HEK293 (cell line): ENCODE results near the gene TEPSIN.

ENCODE experiments used
- CTCF ChIA-PET: fragments of 350-600 bp; formaldehyde crosslinking; extraction: SDS; loops from one replicate; lab custom pipeline; 2021; ENCODE audit warnings: antibody characterized with exemption; lab: Yijun Ruan, JAX
- POLR2A ChIA-PET: fragments of 300-600 bp; formaldehyde crosslinking; extraction: SDS; loops from one replicate; lab custom pipeline; 2020; ENCODE audit warnings: antibody characterized with exemption, inconsistent platforms; lab: Yijun Ruan, JAX
- H3K27ac ChIP-seq: fragments of 200-500 bp; sonication (Bioruptor generic); 2 replicates; pipeline ENCODE4 v1.5.1; 2014; ENCODE audit warnings: low read depth, low read length, control low read depth, inconsistent platforms; ENCODE audit errors: extremely low read depth
- H3K36me3 ChIP-seq, 2 experiments: fragments of 200-500 bp in 1 of 2; sonication (Bioruptor generic) in 1 of 2; 1 replicate in 1 of 2; 2 replicates in 1 of 2; pipeline ENCODE4 v1.5.1; 2014 to 2017; ENCODE audit warnings: inconsistent platforms in 2 of 2, low read length in 2 of 2; ENCODE audit not compliant: control insufficient read depth in 2 of 2, insufficient read depth in 1 of 2
- H3K4me1 ChIP-seq: fragments of 200-500 bp; sonication (Bioruptor generic); 2 replicates; pipeline ENCODE4 v1.5.1; 2014; ENCODE audit warnings: mild to moderate bottlenecking, low read length, inconsistent platforms; ENCODE audit not compliant: control insufficient read depth, insufficient read depth
- H3K4me3 ChIP-seq: 2 replicates; pipeline ENCODE4 v1.5.1; 2011; ENCODE audit warnings: low read depth, mild to moderate bottlenecking, control low read depth, low read length, moderate library complexity
- H3K9me3 ChIP-seq: fragments of 200-500 bp; sonication (Bioruptor generic); 2 replicates; pipeline ENCODE4 v1.5.1; 2014; ENCODE audit warnings: low read depth, low read length, inconsistent platforms; ENCODE audit not compliant: control insufficient read depth, insufficient read depth
- EGR2 ChIP-seq: fragments of 450-650 bp; formaldehyde crosslinking; IDR thresholded peaks from 2 replicates; pipeline ENCODE4 v1.5.1; 2016; ENCODE audit warnings: low read depth, missing biosample characterization, missing genetic modification characterization
- HOXC10 ChIP-seq: sonication (generic); formaldehyde crosslinking; IDR thresholded peaks from 2 replicates; pipeline ENCODE4 v1.8.1; 2023; ENCODE audit warnings: mild to moderate bottlenecking, missing genetic modification reagents
- KLF1 ChIP-seq: fragments of 450-650 bp; formaldehyde crosslinking; IDR thresholded peaks from 2 replicates; pipeline ENCODE4 v1.5.1; 2016; ENCODE audit warnings: missing biosample characterization, missing genetic modification characterization
- KLF9 ChIP-seq: fragments of 450-650 bp; formaldehyde crosslinking; IDR thresholded peaks from 2 replicates; pipeline ENCODE4 v1.5.1; 2016; ENCODE audit warnings: missing biosample characterization, missing genetic modification characterization, low read depth
- SCRT2 ChIP-seq: fragments of 450-650 bp; formaldehyde crosslinking; IDR thresholded peaks from 2 replicates; pipeline ENCODE4 v1.5.1; 2016; ENCODE audit warnings: missing biosample characterization, missing genetic modification characterization
- YY2 ChIP-seq: fragments of 450-650 bp; formaldehyde crosslinking; IDR thresholded peaks from 2 replicates; pipeline ENCODE4 v1.5.1; 2016; ENCODE audit warnings: missing biosample characterization, missing genetic modification characterization
- ZBTB20 ChIP-seq: fragments of 450-650 bp; formaldehyde crosslinking; IDR thresholded peaks from 2 replicates; pipeline ENCODE4 v1.5.1; 2016; ENCODE audit warnings: missing biosample characterization, missing genetic modification characterization
- ZFP41 ChIP-seq: fragments of 450-650 bp; formaldehyde crosslinking; IDR thresholded peaks from 2 replicates; pipeline ENCODE4 v1.5.1; 2016; ENCODE audit warnings: missing biosample characterization, missing genetic modification characterization, borderline replicate concordance
- ZNF302 ChIP-seq: fragments of 450-650 bp; formaldehyde crosslinking; IDR thresholded peaks from 2 replicates; pipeline ENCODE4 v1.5.1; 2016; ENCODE audit warnings: missing biosample characterization, missing genetic modification characterization, low read depth
- ZNF335 ChIP-seq: fragments of 450-650 bp; formaldehyde crosslinking; conservative IDR thresholded peaks from 2 replicates; pipeline ENCODE4 v1.5.1; 2016; ENCODE audit warnings: missing biosample characterization, missing genetic modification characterization
- ZNF366 ChIP-seq: fragments of 450-650 bp; formaldehyde crosslinking; conservative IDR thresholded peaks from 2 replicates; pipeline ENCODE4 v1.5.1; 2016; ENCODE audit warnings: missing biosample characterization, missing genetic modification characterization
- ZNF600 ChIP-seq: fragments of 450-650 bp; formaldehyde crosslinking; IDR thresholded peaks from 2 replicates; pipeline ENCODE4 v1.5.1; 2016; ENCODE audit warnings: missing biosample characterization, missing genetic modification characterization
- ZNF610 ChIP-seq: fragments of 450-650 bp; formaldehyde crosslinking; IDR thresholded peaks from 2 replicates; pipeline ENCODE4 v1.5.1; 2016; ENCODE audit warnings: missing biosample characterization, missing genetic modification characterization, borderline replicate concordance
- ZNF747 ChIP-seq: fragments of 450-650 bp; formaldehyde crosslinking; IDR thresholded peaks from 2 replicates; pipeline ENCODE4 v1.5.1; 2016; ENCODE audit warnings: missing biosample characterization, missing genetic modification characterization
- ZNF76 ChIP-seq: fragments of 450-650 bp; formaldehyde crosslinking; IDR thresholded peaks from 2 replicates; pipeline ENCODE4; 2016; ENCODE audit warnings: low read depth, missing biosample characterization, missing genetic modification characterization, borderline replicate concordance
- ZNF791 ChIP-seq: fragments of 450-650 bp; formaldehyde crosslinking; IDR thresholded peaks from 2 replicates; pipeline ENCODE4 v1.5.1; 2016; ENCODE audit warnings: missing biosample characterization, missing genetic modification characterization
- ZXDB ChIP-seq: fragments of 450-650 bp; formaldehyde crosslinking; IDR thresholded peaks from 2 replicates; pipeline ENCODE4 v1.5.1; 2016; ENCODE audit warnings: missing biosample characterization, missing genetic modification characterization
- TF ChIP-seq, protein P1 (sequence below): fragments of 450-650 bp; formaldehyde crosslinking; IDR thresholded peaks from 2 replicates; pipeline ENCODE4 v1.5.1; 2017; ENCODE audit warnings: missing biosample characterization, missing genetic modification characterization
- TF ChIP-seq, protein P2 (sequence below): fragments of 450-650 bp; formaldehyde crosslinking; IDR thresholded peaks from 2 replicates; pipeline ENCODE4 v1.5.1; 2017; ENCODE audit warnings: missing biosample characterization, missing genetic modification characterization

Gene TEPSIN

DNA sequence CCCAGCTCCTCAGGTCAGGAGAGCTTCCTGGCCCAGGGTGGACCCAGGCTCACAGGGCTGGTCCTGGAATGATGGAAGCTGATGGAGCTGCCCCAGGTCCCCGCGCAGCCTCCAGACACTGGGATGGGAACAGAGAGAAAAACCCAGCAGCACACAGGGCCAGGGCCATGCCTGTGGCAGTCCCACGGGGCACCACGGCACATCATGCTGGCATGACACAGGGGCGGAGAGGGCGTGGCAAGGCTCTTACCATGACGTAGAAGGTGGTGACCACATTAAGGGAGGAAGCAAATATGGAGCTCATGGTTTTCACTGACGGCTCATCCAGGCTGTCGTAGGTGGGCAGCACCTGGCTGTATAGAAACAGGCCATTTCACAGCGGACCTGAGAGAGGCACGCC is 37.9 kb upstream of the TEPSIN start:
- CTCF ChIA-PET, result interaction anchor here (0.6 to 2.1 kb wide), 2 partner anchors 15 to 108 kb away, joined by 3 to 12 read pairs; no protein-coding TSS in a partner anchor
- H3K36me3 ChIP-seq, result peaks cover 5 to 92% of the 10 kb centered on the region in 2 experiments
- no peaks in the 10 kb centered on the region for H3K4me1 ChIP-seq
- H3K9me3 ChIP-seq, result no peaks in the 10 kb centered on the region
- TF ChIP-seq KLF9 (tag by site-specific recombination), result 0 out of 2 replicates have a peak, but pooled peaks have one; percentile 17
- TF ChIP-seq ZNF600 (tag by site-specific recombination), result no peak
- no peak for TF ChIP-seq YY2 (tag by site-specific recombination)
- no peak for TF ChIP-seq EGR2
- no peak for TF ChIP-seq ZBTB20 (tag by site-specific recombination)
- no peak for TF ChIP-seq ZXDB (tag by site-specific recombination)
- TF ChIP-seq, protein P1, sequence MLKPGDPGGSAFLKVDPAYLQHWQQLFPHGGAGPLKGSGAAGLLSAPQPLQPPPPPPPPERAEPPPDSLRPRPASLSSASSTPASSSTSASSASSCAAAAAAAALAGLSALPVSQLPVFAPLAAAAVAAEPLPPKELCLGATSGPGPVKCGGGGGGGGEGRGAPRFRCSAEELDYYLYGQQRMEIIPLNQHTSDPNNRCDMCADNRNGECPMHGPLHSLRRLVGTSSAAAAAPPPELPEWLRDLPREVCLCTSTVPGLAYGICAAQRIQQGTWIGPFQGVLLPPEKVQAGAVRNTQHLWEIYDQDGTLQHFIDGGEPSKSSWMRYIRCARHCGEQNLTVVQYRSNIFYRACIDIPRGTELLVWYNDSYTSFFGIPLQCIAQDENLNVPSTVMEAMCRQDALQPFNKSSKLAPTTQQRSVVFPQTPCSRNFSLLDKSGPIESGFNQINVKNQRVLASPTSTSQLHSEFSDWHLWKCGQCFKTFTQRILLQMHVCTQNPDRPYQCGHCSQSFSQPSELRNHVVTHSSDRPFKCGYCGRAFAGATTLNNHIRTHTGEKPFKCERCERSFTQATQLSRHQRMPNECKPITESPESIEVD (tag by site-specific recombination), result no peak
- no peak overlapping the region for H3K4me3 ChIP-seq
- POLR2A ChIA-PET, result no interaction called here
- H3K27ac ChIP-seq, result no peak overlapping the region

DNA sequence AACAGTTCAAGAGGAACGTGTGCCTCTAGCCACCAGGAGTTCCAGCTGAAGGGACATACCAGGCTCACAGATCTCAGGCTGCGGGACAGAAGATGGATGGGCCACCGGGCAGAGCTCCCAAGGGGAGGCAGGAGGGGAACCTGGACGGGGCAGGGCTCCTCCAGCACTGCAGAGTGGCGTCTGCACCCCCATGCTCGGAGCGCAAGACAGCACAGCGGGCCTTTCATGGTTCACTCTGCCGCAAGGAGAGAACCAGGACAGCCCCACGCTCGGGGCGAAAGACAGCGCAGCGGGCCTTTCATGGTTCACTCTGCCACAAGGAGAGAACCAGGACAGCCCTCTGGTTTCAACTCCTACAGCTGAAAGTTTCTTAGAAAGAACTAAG is 35.6 kb upstream of the TEPSIN start:
- no peaks in the 10 kb centered on the region for H3K4me1 ChIP-seq
- CTCF ChIA-PET, result interaction anchor here (0.6 kb wide), 4 partner anchors 20 to 1047 kb away, joined by 3 to 5 read pairs (median 4); no protein-coding TSS in a partner anchor
- POLR2A ChIA-PET, result no interaction called here
- peak overlapping the region; percentile 41; the same call in 1 of the 2 replicates for H3K27ac ChIP-seq
- TF ChIP-seq ZFP41 (tag by site-specific recombination) (no peak), ZNF791 (tag by site-specific recombination) (no peak), ZNF335 (tag by site-specific recombination) (no peak), ZNF76 (no peak), KLF1 (tag by site-specific recombination) (no peak), HOXC10 (CRISPR knock-in tag) (no peak), ZNF610 (tag by site-specific recombination) (no peak)
- TF ChIP-seq, protein P2, sequence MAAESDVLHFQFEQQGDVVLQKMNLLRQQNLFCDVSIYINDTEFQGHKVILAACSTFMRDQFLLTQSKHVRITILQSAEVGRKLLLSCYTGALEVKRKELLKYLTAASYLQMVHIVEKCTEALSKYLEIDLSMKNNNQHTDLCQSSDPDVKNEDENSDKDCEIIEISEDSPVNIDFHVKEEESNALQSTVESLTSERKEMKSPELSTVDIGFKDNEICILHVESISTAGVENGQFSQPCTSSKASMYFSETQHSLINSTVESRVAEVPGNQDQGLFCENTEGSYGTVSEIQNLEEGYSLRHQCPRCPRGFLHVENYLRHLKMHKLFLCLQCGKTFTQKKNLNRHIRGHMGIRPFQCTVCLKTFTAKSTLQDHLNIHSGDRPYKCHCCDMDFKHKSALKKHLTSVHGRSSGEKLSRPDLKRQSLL (tag by site-specific recombination), result no peak
- TF ChIP-seq, all 188 proteins: peak for 0
- peaks cover 10 to 94% of the 10 kb centered on the region in 2 experiments for H3K36me3 ChIP-seq
- H3K9me3 ChIP-seq, result no peaks in the 10 kb centered on the region
- no peak overlapping the region for H3K4me3 ChIP-seq

DNA sequence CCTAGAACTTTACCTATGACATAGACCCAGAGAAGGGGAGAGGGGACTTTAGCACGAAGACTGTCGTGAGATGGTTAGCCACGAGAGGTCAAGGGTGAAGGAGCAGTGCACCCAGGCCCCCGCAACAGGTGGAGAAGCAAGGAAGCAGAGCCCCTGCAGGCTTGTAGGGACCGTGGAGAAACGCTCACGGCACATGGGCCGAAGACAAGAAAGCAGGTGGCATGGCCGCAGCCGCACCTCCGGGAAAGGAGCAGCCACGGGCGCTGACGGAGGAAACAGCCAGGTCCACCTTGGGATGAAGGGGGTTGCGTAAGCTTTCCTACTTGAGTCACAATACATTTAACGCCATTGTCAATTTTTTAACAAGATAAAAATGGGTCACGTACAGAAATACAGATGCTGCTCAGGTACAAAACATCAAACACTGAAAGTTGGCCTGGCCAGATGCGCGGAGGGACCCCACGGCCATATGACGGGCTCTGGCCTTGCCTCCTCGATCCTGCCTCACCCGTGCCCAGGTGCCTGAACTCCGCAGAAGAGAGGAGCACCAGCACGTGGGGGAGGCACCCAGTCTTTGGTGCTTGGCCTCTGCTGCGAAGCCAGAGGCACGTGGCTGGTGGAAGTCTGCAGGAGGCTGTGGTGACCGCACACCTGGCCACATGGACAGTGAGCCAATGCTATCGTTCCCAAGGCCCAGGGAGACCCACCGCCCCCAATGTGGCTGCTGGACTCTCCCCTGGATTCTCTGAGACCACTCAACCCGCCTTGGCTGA is 35.0 kb upstream of the TEPSIN start:
- Histone ChIP-seq H3K4me1 (no peaks in the 10 kb centered on the region), H3K27ac (peak overlapping the region; percentile 41; the same call in 1 of the 2 replicates), H3K9me3 (no peaks in the 10 kb centered on the region), H3K36me3 (peaks cover 15 to 94% of the 10 kb centered on the region in 2 experiments; a peak in 2 of 3 replicates), H3K4me3 (no peak overlapping the region)
- ChIA-PET CTCF (interaction anchor here (0.6 kb wide), 2 partner anchors 20 to 1046 kb away, joined by 5 read pairs; no protein-coding TSS in a partner anchor), POLR2A (no interaction called here)
- TF ChIP-seq ZNF302 (tag by site-specific recombination) (no peak), ZNF366 (tag by site-specific recombination) (no peak), SCRT2 (tag by site-specific recombination) (peak; percentile 51), ZNF747 (tag by site-specific recombination) (no peak)
